HG02885 (cell line): Measurements from ENCODE around the gene SRGN.
"Not testable (repeated sequence)": the region's sequence is repeated elsewhere in the genome, so short reads cannot be mapped to it uniquely, and the experiment has no call there.

ENCODE experiments used
- ATAC-seq: cut with Tn5 transposase; IDR thresholded peaks from one replicate; pipeline ENCODE4 v1.9.1; 2021; ENCODE audit warnings: mild to moderate bottlenecking; ENCODE audit not compliant: unreplicated experiment, poor library complexity

The SRGN gene

DNA sequence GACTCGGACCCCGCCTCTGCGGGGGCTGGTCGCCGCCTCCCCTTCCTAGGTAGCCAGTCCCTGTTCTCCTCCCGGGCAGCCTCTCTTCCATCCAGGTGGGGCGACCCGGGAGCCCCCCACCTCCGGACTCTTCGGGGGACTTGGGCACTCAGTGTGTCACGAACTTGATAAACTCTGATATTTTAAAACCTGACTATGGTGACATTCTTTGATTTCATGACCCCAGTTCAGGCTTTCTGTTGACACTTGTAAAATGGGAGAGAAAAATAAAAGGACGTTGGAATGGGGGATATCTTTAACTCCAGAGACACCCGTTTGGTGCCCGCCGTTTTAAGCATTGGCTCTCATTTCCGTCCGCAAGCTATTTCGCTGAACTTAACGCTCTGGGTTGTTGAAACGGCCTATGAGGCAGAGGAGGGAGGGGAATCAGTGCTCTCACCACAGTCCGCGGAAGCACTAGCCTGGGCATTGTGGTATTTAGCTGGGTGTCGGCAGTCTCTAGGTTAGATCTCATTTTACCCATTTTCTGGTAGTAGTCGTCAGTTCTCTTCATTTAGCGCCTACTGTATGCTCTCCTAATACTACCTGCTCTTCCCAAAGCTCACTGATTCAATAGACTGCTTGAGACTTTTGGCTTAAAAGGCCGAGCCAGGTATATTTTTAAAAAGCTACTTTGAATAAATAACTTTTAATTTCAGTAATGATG is 36.8 kb downstream of the SRGN start:
- peak; percentile 34 for ATAC-seq

GRCh38 chr10:69125554-69125953 is 37.7 kb downstream of the SRGN start:
- no peak for ATAC-seq

- ATAC-seq, result no peak
Measured at GRCh38 chr10:69130251-69130650, 42.3 kb downstream of the SRGN start.

DNA sequence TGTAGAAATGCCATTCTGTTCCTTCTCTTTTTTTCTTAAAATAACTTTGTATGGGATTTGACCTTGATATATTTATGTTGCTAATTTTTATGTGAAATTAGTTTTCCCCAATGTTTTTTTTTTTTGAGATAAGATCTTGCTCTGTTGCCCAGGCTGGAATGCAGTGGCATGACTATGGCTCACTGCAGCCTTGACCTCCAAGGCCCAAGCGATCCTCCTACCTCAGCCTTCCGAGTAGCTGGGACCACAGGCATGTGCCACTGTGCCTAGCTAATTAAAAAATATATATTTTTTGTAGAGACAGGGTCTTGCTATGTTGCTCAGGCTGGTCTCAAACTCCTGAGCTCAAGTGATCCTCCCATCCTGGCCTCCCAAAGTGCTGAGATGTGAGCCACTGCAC is 52.1 kb downstream of the SRGN start:
- ATAC-seq, result no peak

DNA sequence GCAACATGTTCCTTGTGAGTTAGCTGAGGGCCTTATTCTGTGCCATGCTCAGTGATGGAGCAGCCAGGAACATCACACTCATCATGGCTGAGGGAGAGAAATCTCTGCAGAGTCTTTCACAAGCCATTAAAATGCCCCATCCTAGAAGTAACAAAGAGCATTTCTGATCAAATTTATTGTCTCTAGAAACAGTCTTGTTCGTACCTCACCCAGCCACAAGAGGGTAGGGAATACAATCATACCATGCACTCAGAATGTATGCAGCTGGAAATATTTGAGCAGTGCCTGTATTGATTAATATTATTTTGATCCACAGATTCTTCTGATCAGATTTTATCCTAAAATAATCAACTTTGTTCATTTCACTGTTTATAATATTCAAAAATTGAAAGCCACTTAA is 53.4 kb downstream of the SRGN start:
- no peak for ATAC-seq

GRCh38 chr10:69142074-69142473 is 54.2 kb downstream of the SRGN start:
- ATAC-seq, result not testable (repeated sequence)

GRCh38 chr10:69142983-69143382 is 55.1 kb downstream of the SRGN start:
- no peak for ATAC-seq

- ATAC-seq, result no peak
Measured at GRCh38 chr10:69145329-69145728, 57.4 kb downstream of the SRGN start.

DNA sequence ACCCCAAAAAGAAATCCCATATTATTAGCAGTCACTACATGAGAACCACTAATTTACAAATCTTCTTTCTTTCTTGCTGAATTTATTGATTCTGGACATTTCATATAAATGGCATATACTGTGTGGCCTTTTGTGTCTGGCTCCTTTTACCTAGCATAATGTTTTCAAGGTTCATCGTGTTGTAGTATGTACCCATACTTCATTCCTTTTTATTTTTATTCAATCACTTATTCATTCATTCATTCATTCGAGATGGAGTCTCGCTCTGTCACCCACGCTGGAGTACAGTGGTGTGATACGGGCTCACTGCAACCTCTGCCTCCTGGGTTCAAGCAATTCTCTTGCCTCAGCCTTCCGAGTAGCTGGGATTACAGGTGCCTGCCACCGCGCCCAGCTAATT is 58.0 kb downstream of the SRGN start:
- ATAC-seq, result no peak

GRCh38 chr10:69146759-69147158 is 58.9 kb downstream of the SRGN start:
- ATAC-seq, result no peak

GRCh38 chr10:69151984-69152383 is 64.1 kb downstream of the SRGN start:
- no peak for ATAC-seq

DNA sequence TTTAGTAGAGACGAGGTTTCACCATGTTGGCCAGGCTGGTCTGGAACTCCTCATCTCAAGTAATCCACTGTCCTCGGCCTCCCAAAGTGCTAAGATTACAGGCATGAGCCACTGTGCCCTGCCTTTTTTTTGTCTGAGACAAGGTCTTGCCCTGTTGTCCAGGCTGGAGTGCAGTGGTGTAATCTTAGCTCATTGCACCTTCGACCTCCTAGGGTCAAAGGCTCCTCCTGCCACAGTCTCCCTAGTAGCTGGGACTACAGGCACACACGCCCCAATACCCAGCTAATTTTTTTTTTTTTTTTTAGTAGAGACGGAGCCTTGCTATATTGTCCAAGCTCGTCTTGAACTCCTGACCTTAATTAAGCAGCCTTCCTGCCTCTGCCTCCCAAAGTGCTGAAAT is 65.3 kb downstream of the SRGN start:
- ATAC-seq, result no peak
